Measurements from ENCODE around the gene EDA.

DNA sequence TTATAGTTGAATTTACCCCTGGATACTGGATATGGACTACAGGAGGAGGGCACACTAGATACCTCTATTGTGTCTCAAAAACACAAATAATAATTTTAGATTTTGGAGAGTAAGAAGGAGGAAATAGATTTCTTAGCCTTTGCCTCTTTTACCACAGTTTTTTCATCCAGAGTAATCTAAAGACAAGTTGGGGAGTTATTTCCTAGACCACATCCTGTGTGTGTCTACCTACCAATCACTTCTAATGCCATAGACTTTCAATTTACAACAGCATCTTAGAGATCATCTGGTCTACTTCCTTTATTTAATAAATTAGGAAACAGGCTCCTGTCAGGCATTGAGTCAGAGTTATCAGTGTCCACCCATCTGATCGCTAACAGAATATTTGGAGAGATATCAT lies 191.5 kb downstream of the EDA start:
- TF ChIP-seq, protein P1, sequence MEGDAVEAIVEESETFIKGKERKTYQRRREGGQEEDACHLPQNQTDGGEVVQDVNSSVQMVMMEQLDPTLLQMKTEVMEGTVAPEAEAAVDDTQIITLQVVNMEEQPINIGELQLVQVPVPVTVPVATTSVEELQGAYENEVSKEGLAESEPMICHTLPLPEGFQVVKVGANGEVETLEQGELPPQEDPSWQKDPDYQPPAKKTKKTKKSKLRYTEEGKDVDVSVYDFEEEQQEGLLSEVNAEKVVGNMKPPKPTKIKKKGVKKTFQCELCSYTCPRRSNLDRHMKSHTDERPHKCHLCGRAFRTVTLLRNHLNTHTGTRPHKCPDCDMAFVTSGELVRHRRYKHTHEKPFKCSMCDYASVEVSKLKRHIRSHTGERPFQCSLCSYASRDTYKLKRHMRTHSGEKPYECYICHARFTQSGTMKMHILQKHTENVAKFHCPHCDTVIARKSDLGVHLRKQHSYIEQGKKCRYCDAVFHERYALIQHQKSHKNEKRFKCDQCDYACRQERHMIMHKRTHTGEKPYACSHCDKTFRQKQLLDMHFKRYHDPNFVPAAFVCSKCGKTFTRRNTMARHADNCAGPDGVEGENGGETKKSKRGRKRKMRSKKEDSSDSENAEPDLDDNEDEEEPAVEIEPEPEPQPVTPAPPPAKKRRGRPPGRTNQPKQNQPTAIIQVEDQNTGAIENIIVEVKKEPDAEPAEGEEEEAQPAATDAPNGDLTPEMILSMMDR (IDR thresholded peaks at IDR 0.05; ENCODE audit: low read depth, low read length, poor library complexity, severe bottlenecking), result no peak
- TF ChIP-seq EZH2phosphoT487 (IDR thresholded peaks at IDR 0.05; ENCODE audit: borderline replicate concordance, low read length), result no peak

Measured in DOHH2 (cell line).